HEK293T (cell line): ENCODE data around the gene ABI3BP.
"Not testable (repeated sequence)": the region's sequence is repeated elsewhere in the genome, so short reads cannot be mapped to it uniquely, and the experiment has no call there.

Experiments
- CTCF ChIA-PET: fragments of 350-600 bp; formaldehyde crosslinking; extraction: SDS; loops from one replicate; lab custom pipeline; 2021; ENCODE audit warnings: antibody characterized with exemption, inconsistent platforms; lab: Yijun Ruan, JAX
- POLR2A ChIA-PET: fragments of 350-600 bp; formaldehyde crosslinking; extraction: SDS; loops from one replicate; lab custom pipeline; 2020; ENCODE audit warnings: antibody characterized with exemption, inconsistent platforms; lab: Yijun Ruan, JAX
- DNase-seq: peaks from one replicate; pipeline ENCODE4 v3.0.0; 2012; ENCODE audit warnings: mixed read lengths; ENCODE audit errors: extremely low spot score
- ARNT ChIP-seq: fragments of 450-650 bp; IDR thresholded peaks from 2 replicates; pipeline ENCODE4 v1.6.1; 2017; ENCODE audit warnings: mild to moderate bottlenecking
- BHLHE40 ChIP-seq: fragments of 450-650 bp; IDR thresholded peaks from 2 replicates; pipeline ENCODE4 v1.6.1; 2016; ENCODE audit warnings: mild to moderate bottlenecking, moderate library complexity, borderline replicate concordance
- CTBP1 ChIP-seq: fragments of 450-650 bp; IDR thresholded peaks from 2 replicates; pipeline ENCODE4 v1.6.1; 2016; ENCODE audit warnings: borderline replicate concordance
- ELF4 ChIP-seq: fragments of 450-650 bp; IDR thresholded peaks from 2 replicates; pipeline ENCODE4 v1.6.1; 2017; ENCODE audit warnings: antibody characterized with exemption
- FOXA1 ChIP-seq: fragments of 450-650 bp; IDR thresholded peaks from 2 replicates; pipeline ENCODE4 v1.6.1; 2016; ENCODE audit warnings: mild to moderate bottlenecking
- FOXK2 ChIP-seq: fragments of 450-650 bp; IDR thresholded peaks from 2 replicates; pipeline ENCODE4 v1.6.1; 2016; ENCODE audit warnings: mild to moderate bottlenecking
- FOXM1 ChIP-seq: fragments of 450-650 bp; IDR thresholded peaks from 2 replicates; pipeline ENCODE4 v1.6.1; 2017; ENCODE audit warnings: mild to moderate bottlenecking, borderline replicate concordance
- HDGF ChIP-seq: fragments of 450-650 bp; IDR thresholded peaks from 2 replicates; pipeline ENCODE4 v1.6.1; 2017; ENCODE audit warnings: antibody characterized with exemption, borderline replicate concordance
- L3MBTL2 ChIP-seq: fragments of 450-650 bp; conservative IDR thresholded peaks from 2 replicates; pipeline ENCODE4 v1.6.1; 2016; ENCODE audit warnings: mild to moderate bottlenecking
- LEF1 ChIP-seq: fragments of 450-650 bp; IDR thresholded peaks from 2 replicates; pipeline ENCODE4 v1.6.1; 2017; ENCODE audit warnings: mild to moderate bottlenecking, borderline replicate concordance
- NFRKB ChIP-seq: fragments of 450-650 bp; IDR thresholded peaks from 2 replicates; pipeline ENCODE4 v1.6.1; 2016; ENCODE audit warnings: mild to moderate bottlenecking, moderate library complexity
- SP1 ChIP-seq: fragments of 450-650 bp; IDR thresholded peaks from 2 replicates; pipeline ENCODE4 v1.6.1; 2017
- SUZ12 ChIP-seq: fragments of 450-650 bp; IDR thresholded peaks from 2 replicates; pipeline ENCODE4 v1.6.1; 2016; ENCODE audit warnings: mild to moderate bottlenecking
- TARDBP ChIP-seq: fragments of 450-650 bp; IDR thresholded peaks from 2 replicates; pipeline ENCODE4 v1.6.1; 2016
- ZNF384 ChIP-seq: fragments of 450-650 bp; IDR thresholded peaks from 2 replicates; pipeline ENCODE4 v1.6.1; 2016
- TF ChIP-seq, protein P1 (sequence below): fragments of 450-650 bp; IDR thresholded peaks from 2 replicates; pipeline ENCODE4 v1.6.1; 2016

ABI3BP gene

DNA sequence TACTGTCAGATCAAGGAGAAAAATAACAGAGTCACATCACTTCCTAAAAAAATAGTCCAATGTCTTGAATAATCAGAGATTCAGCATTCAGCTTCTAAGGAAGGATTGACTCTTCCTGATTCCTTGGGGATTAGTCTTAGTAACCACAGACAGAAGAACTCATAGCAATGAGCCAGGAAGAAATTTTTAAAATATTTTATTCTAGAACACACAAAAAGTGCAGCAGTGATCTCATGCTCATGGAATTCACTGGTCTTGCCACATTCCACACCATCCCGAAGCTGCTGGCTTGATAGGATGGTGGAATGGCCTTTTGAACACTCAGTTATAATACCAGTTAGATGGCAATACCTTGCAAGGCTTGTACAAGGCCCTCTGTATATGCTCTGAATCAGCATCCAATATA is 43.0 kb upstream of the ABI3BP start:
- TF ChIP-seq FOXA1 (no peak), FOXM1 (no peak), LEF1 (no peak)
- ChIA-PET CTCF (no interaction called here), POLR2A (no interaction called here)
- DNase-seq = no peak

DNA sequence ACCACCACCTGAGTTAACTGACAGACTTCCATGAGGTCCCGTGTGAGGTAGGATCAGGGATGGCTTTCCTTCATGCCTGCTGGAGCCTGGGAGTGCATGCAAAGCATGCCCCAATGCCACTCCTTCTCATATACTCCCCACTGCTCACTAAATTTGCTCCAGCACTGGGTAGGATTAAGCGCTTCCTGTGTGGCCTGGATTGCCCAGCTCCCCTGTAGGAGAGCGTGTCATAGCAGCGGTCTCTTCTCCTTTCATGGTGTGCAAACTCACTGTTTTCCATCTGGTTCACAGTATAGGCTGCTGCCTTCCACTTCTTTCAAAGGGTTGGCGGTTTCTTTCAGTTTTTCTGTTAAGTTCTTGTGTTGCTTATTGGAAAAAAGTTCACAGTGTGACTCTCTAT is 34.1 kb upstream of the ABI3BP start:
- POLR2A ChIA-PET = no interaction called here
- no peak for TF ChIP-seq FOXA1
- no peak for TF ChIP-seq BHLHE40
- no peak for TF ChIP-seq FOXK2
- TF ChIP-seq ELF4 = no peak
- TF ChIP-seq SUZ12 = no peak
- TF ChIP-seq, protein P1, sequence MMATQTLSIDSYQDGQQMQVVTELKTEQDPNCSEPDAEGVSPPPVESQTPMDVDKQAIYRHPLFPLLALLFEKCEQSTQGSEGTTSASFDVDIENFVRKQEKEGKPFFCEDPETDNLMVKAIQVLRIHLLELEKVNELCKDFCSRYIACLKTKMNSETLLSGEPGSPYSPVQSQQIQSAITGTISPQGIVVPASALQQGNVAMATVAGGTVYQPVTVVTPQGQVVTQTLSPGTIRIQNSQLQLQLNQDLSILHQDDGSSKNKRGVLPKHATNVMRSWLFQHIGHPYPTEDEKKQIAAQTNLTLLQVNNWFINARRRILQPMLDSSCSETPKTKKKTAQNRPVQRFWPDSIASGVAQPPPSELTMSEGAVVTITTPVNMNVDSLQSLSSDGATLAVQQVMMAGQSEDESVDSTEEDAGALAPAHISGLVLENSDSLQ = no peak
- TF ChIP-seq FOXM1 = no peak
- no peak for TF ChIP-seq ARNT
- TF ChIP-seq NFRKB = no peak
- TF ChIP-seq LEF1 = no peak
- TF ChIP-seq L3MBTL2 = no peak
- no peak for TF ChIP-seq TARDBP
- TF ChIP-seq ZNF384 = no peak
- no peak for TF ChIP-seq CTBP1
- no peak for TF ChIP-seq HDGF
- TF ChIP-seq SP1 = no peak
- no peak for DNase-seq
- CTCF ChIA-PET = no interaction called here

DNA sequence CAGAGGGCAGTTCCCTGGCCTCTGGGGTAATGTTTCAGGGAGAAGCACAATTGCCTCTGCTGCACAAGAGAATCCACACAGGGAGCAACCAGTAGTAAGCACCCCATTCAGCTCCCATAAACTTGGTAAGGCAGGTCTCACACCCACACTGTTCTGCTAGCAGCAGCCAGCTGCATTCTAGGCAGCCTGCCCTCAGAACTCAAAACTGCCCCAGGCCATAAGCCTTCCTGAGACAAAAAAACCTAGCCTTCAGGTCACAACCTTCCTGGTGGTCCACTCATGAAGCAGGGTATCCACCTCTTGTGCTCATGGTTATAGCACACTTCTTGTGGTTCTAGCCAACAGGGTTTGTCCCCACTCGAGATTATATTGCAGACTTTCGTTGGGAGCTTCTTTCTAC is 33.7 kb upstream of the ABI3BP start:
- ChIA-PET POLR2A (no interaction called here), CTCF (no interaction called here)

DNA sequence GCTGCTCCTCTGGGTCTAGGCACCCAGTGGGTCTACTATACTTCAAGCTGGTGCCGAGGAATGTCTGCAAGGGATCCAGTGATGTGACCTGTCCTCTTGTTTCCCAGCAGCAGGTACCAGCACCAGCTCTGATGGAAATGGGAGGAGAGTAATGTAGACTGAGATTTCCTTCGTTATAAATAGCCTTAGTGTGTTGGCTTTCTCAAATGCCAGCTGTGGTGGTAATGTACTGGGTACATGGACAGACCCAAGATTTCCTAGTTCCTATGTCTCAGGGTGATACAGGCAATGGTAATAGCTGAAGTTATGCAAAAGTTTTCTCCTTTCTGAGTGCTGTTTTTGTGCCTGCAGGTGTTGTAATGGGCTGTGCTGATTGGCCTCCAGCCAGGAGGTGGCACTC is 33.0 kb upstream of the ABI3BP start:
- CTCF ChIA-PET = no interaction called here
- no peak for DNase-seq
- POLR2A ChIA-PET = no interaction called here
- TF ChIP-seq L3MBTL2 (no peak), SP1 (no peak), SUZ12 (no peak), CTBP1 (no peak), FOXA1 (no peak)

More for the DNA sequence above, 33.7 kb upstream of the ABI3BP start:
- DNase-seq = no peak
- TF ChIP-seq CTBP1 = no peak
- TF ChIP-seq ZNF384 = no peak
- TF ChIP-seq, protein P1 = no peak
- no peak for TF ChIP-seq SUZ12
- no peak for TF ChIP-seq SP1
- TF ChIP-seq L3MBTL2 = no peak
- TF ChIP-seq FOXK2 = no peak
- TF ChIP-seq NFRKB = no peak
- TF ChIP-seq HDGF = no peak
- no peak for TF ChIP-seq FOXM1
- no peak for TF ChIP-seq ELF4
- TF ChIP-seq BHLHE40 = no peak
- TF ChIP-seq LEF1 = no peak
- no peak for TF ChIP-seq FOXA1
- no peak for TF ChIP-seq ARNT
- TF ChIP-seq TARDBP = no peak

DNA sequence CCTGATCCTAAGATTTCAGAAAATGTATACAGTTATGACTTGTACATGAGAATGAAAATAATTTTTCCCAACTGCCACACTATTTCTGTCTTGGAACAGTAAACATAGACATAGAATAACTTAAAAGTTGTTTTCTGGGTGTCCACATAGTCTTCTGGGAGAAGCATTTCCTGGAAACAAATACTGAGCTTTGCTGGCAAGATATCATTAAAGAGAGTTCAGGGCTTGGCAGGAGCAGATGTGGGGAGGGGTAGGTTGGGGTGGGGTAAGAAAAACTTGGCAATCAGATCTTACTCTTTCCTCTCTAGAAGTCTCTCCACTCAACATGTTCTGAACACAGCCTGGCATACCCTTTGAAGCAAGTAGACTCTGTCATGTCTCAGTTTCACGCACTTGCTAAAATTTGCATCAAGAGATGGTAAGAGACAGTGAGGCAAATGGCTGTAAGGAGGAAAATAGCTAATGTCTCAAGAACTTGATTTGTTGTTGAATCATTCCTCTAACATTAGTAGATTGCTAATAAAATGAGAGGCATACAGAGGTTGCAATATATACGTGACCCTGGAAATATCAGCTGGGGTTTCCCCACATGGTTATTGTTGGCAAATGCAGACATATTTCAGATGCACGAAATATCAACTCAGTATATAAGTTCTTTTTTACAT is 27.3 kb upstream of the ABI3BP start:
- DNase-seq = no peak
- CTCF ChIA-PET = no interaction called here
- POLR2A ChIA-PET = no interaction called here
- TF ChIP-seq SUZ12 (no peak), SP1 (no peak), LEF1 (no peak), ARNT (no peak)

DNA sequence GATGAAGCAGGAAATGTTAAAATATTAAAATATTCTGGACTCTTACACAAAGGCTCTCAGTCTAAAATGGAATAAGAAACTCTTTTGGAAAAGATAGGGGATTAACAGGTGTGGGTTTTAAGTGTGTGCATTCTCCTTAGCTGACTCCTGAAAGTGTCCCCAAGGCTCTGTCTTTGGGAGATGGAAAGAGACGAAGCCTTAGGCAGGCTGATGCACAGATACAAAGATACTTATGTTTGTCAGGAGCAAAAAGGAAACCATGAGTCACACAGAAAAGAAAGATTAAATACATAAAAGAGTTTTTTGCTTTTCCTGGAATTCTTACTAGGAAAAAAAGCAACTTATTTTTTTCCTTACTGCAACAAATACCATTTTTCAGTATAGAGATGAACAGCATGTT is 23.8 kb upstream of the ABI3BP start:
- POLR2A ChIA-PET = no interaction called here
- CTCF ChIA-PET = no interaction called here
- TF ChIP-seq ZNF384 = no peak
- TF ChIP-seq LEF1 = no peak
- no peak for TF ChIP-seq SP1
- TF ChIP-seq TARDBP = no peak
- no peak for DNase-seq

DNA sequence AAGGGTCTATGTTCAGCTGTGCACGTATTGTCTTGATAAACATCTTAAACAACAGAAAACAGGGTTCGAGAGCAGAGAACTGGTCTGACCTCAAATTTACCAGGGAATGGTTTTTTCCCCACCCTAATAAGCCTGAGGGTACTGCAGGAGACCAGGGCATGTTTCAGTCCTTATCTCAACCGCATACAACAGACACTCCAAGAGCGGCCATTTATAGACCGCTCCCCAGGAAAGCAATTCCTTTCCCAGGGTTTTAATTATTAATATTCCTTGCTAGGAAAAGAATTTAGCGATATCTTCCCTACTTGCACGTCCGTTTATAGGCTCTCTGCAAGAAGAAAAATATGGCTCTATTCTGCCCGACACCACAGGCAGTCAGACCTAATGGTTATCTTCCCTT is 19.1 kb upstream of the ABI3BP start:
- POLR2A ChIA-PET, DNase-seq, CTCF ChIA-PET: not testable (repeated sequence)

DNA sequence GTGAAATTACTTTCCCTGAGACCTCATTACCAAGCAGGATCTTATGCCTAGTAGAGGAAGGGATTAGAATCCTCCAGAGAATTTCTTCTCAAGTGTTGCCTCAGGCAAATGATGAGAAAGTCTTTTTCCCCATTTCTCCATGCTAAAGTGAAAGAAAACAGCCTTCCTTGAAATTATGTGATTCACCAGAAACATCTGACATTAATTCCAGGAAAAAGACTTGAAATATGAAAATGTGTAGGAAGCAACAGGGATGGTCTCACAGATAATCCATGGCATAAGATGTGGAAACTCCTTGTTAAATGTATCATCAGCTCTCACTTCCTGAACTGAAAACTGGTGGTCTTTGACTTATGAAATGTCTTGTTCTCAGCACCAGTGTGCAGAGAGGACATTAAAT is 17.9 kb upstream of the ABI3BP start:
- POLR2A ChIA-PET = no interaction called here
- CTCF ChIA-PET = no interaction called here
- TF ChIP-seq LEF1 (no peak), ELF4 (no peak), SP1 (no peak), BHLHE40 (no peak), ARNT (no peak), TARDBP (no peak), NFRKB (no peak), FOXK2 (no peak), ZNF384 (no peak), FOXM1 (no peak), L3MBTL2 (no peak), SUZ12 (no peak), FOXA1 (no peak)
- TF ChIP-seq, protein P1 = no peak
- DNase-seq = no peak
